GM12874 (cell line): Measurements from ENCODE around the gene ERC2.

ENCODE experiments used
- CTCF ChIP-seq: IDR thresholded peaks from 2 replicates; pipeline ENCODE4 v1.5.1; 2011; ENCODE audit warnings: low read depth, mild to moderate bottlenecking, control low read depth, low read length, moderate library complexity; ENCODE audit not compliant: insufficient read depth

Gene ERC2

GRCh38 chr3:56207922-56208321 is 260.3 kb downstream of the ERC2 start:
- no peak for TF ChIP-seq CTCF

- no peak for TF ChIP-seq CTCF
These were observed 262.9 kb downstream of the ERC2 start for GRCh38 chr3:56205406-56205805.

GRCh38 chr3:56202997-56203396 is 265.3 kb downstream of the ERC2 start:
- no peak for TF ChIP-seq CTCF

- no peak for TF ChIP-seq CTCF
These were observed 266.9 kb downstream of the ERC2 start for GRCh38 chr3:56201407-56201806.

- no peak for TF ChIP-seq CTCF
These were observed 268.0 kb downstream of the ERC2 start for GRCh38 chr3:56200251-56200650.

- TF ChIP-seq CTCF = no peak
These were observed 270.3 kb downstream of the ERC2 start for GRCh38 chr3:56197991-56198390.

GRCh38 chr3:56197259-56197965 is 270.9 kb downstream of the ERC2 start:
- TF ChIP-seq CTCF = no peak
